GM12872 (cell line): ENCODE data around the gene CNIH4.

Source experiments
- TF ChIP-seq, protein P1 (sequence below): IDR thresholded peaks from 3 replicates; pipeline ENCODE4 v1.5.1; 2011; ENCODE audit warnings: low read depth, mild to moderate bottlenecking, low read length, moderate library complexity; ENCODE audit not compliant: insufficient read depth

Gene CNIH4

DNA sequence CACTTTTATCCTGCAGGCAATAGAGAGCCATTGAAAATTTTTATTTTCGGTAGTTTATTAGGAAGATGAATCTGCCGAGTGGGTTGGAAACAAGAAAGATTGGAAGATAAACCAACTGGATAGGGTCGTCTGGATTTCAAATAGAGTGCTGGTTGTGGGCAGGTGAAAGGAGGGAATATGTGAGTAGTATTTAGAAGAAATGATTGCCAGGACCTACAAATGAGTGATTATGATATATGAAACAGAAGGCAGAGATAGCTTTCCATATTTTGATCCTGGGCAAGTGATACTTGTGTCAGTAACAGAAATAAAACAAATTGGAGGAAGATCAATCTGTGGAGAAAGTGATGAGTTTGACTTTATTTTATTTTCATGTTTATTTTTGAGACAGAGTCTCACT, 2.5 kb downstream of the CNIH4 start:
- TF ChIP-seq, protein P1, sequence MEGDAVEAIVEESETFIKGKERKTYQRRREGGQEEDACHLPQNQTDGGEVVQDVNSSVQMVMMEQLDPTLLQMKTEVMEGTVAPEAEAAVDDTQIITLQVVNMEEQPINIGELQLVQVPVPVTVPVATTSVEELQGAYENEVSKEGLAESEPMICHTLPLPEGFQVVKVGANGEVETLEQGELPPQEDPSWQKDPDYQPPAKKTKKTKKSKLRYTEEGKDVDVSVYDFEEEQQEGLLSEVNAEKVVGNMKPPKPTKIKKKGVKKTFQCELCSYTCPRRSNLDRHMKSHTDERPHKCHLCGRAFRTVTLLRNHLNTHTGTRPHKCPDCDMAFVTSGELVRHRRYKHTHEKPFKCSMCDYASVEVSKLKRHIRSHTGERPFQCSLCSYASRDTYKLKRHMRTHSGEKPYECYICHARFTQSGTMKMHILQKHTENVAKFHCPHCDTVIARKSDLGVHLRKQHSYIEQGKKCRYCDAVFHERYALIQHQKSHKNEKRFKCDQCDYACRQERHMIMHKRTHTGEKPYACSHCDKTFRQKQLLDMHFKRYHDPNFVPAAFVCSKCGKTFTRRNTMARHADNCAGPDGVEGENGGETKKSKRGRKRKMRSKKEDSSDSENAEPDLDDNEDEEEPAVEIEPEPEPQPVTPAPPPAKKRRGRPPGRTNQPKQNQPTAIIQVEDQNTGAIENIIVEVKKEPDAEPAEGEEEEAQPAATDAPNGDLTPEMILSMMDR, result no peak

DNA sequence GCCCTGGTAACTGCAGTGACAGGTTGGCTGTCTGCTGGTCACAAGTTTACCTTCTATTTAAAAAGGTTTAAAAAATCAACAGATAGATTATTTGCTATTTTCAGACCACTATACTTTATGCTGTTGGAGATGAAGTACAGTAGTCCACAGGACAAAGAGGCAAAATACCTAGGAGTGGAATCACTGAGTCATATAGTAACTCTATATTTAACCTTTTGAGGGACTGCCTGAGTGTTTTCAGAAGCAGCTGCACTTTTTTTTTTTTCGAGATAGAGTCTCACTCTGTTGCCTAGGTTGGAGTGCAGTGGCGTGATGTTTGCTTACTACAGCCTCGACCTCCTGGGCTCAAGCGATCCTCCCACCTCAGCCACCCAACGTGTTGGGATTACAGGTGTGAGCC, 11.7 kb downstream of the CNIH4 start:
- TF ChIP-seq, protein P1, result no peak

DNA sequence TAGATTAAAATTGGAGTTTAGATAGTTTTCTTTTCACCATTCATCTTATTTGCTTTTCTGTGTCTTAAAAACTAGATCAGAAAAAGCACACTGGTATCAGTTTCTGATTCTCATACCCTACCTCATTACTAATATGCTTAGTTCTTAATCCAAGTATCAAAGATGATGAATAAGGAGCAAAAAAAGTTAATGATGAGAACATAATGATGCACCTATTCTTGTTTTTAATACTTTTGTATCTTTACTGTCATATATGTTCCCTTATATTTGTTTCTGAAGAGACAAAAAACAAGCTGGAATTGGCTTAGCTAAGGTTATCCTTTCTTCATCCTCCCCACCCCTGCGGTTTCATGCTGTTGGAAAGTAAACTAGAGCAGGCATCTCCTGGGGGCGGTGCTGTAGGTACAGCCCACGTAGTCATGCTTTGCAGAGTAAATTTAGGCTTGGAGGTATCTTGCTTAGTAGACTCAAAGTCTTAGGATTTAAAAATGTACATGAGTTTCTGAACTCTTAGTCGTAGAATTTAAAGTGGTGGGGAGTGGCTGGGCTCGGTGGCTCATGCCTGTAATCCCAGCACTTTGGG, 16.4 kb downstream of the CNIH4 start:
- TF ChIP-seq, protein P1, result no peak

DNA sequence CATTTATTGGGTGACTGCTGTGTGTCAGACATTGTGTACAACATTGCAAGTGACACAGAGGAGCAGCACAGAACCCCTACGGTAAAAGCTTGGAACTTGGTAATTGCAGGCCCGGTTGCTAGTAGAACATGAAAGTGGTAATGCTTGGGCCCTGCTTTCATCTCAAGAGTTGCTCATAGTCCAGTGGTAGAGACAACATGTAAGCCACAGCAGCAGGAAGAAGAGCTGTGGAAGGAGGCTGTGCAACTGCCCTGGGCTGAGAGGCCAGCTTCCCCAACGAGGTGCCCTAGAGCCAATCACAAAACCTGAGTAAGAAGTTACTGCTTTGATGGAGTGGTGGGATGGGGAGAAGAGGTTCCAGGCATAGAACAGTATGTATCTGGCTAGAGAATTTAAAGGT, 18.4 kb downstream of the CNIH4 start:
- TF ChIP-seq, protein P1, result no peak

DNA sequence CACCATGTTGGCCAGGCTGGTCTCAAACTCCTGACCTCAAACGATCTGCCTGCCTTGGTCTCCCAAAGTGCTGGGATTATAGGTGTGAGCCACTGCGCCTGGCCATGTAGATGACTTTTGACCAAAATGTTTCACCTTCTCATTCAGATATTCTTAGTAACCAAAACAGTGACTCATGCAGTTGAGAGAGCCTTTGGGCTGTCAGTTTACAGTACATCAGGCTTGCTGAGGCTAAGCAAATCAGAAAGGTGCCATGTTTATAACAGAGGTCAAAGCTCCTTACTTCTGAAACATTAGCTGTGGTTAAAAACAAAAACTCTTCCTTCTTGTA, 21.0 kb downstream of the CNIH4 start:
- TF ChIP-seq, protein P1, result no peak

DNA sequence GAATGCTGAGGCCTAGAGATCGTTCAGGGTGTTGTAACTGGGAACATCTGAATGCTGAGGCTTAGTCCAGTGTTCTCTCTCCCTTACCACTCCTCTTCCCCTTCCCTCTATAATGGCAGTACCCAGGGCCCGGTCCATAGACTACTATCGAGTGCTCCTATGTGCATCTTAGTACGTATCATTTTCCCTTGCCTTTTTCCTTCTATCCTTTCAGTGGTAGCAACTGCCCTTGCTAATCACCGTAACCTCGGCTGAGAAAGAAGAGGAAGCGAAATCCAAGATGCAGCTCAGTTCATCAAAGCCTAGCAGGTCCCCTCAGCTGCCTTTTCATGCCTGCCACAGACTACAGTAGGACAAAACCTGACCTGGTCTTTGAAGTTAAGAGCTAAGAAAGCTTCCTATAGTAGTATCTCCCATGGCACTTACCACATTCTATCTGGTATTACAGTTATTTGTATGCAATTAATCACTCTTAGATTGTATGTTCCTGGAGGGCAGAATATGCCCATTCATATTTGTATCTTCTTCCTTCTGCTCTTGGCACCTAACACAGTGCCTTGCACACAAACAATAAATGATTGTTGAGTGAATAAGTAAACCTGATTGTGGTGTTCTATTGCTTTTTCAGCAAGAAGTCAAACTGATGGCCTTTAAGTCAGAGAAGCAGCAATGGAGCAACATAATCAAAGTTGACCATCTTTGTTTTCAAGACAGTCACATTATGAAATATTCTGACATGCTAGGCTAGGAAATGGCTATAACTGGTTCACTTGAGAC, 22.4 kb downstream of the CNIH4 start:
- TF ChIP-seq, protein P1, result no peak

DNA sequence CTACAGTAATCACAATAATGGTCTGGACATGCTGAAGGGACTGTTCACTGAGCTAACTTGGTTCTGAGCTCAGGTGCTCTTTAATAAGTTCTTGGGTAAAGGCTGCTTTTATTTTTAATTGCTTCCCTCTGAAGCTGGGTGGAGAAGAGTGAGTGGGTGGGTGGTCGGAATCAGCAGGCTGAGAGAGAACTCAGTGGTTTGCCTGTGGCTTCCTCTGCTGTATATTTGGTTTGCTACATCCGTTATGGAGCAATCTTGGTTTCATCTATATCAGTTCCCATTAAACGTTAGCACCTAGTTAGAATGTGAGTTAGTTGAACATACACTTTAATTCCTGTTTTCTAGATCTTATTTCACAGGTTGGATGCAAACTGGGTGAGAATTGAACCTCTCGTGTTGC, 23.3 kb downstream of the CNIH4 start:
- TF ChIP-seq, protein P1, result no peak
